ENCODE results near the gene PPP1R13L. TPM values are rescaled to one million over a fixed set of nuclear protein-coding genes. Genes with fewer than 3 reads are reported as not detected.

Gene PPP1R13L
- total RNA-seq, 1 donor from 2014 or later, result 0.93 TPM

DNA sequence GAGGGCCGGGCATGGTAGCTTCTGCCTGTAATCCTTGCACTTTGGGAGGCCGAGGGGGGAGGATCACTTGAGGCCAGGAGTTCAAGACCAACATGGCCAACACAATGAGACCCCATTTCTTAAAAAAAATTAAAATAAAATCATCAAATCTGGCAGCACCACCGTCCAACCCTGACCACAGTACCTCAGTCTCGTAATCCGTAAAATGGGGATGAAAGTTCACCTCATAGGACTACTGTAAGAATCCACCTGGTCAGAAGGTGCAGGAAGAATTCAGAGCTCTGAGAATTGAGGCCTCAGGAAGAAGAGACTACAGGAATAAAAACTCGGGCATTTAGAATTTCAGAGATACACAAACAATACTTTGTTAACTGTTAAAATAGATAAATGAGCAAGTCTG lies 3.1 kb downstream of the PPP1R13L start:
- no peak for DNase-seq
- Mint-ChIP-seq H3K36me3 (ENCODE audit: unreplicated experiment) (no peaks in the 10 kb centered on the region), H3K27ac (ENCODE audit: unreplicated experiment) (no peak overlapping the region), H3K27me3 (ENCODE audit: unreplicated experiment) (peaks cover 12% of the 10 kb centered on the region), H3K4me1 (ENCODE audit: low read depth, unreplicated experiment) (peaks cover 5% of the 10 kb centered on the region), H3K4me3 (ENCODE audit: unreplicated experiment) (no peak overlapping the region), H3K9me3 (ENCODE audit: unreplicated experiment) (no peaks in the 10 kb centered on the region)
- TF ChIP-seq, protein P1, sequence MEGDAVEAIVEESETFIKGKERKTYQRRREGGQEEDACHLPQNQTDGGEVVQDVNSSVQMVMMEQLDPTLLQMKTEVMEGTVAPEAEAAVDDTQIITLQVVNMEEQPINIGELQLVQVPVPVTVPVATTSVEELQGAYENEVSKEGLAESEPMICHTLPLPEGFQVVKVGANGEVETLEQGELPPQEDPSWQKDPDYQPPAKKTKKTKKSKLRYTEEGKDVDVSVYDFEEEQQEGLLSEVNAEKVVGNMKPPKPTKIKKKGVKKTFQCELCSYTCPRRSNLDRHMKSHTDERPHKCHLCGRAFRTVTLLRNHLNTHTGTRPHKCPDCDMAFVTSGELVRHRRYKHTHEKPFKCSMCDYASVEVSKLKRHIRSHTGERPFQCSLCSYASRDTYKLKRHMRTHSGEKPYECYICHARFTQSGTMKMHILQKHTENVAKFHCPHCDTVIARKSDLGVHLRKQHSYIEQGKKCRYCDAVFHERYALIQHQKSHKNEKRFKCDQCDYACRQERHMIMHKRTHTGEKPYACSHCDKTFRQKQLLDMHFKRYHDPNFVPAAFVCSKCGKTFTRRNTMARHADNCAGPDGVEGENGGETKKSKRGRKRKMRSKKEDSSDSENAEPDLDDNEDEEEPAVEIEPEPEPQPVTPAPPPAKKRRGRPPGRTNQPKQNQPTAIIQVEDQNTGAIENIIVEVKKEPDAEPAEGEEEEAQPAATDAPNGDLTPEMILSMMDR (IDR thresholded peaks at IDR 0.05; ENCODE audit: partially characterized antibody, unreplicated experiment), result no peak

DNA sequence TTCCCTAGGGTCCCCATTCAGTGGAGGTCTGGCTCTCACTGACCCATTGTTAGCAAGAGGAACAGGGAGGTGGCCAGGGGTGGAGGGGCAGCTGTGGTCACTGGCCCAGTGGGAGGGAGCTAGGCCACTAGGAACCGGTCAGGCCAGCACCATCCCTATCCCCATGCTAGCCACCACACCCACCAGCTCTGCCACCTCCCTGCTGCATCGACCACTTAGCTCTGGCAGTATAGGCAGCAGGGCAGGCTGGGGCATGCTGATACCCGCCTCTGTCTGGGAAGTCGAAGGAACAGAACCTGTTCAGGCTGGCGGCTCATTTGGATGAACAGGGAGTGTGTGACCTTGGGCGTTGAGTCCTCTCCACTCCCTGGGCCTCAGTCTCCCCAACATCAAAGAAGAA lies 4.7 kb downstream of the PPP1R13L start:
- H3K27me3 Mint-ChIP-seq (ENCODE audit: unreplicated experiment), result peaks cover 18% of the 10 kb centered on the region
- H3K4me1 Mint-ChIP-seq (ENCODE audit: low read depth, unreplicated experiment), result peaks cover 5% of the 10 kb centered on the region
- DNase-seq, result no peak
- H3K27ac Mint-ChIP-seq (ENCODE audit: unreplicated experiment), result no peak overlapping the region
- no peaks in the 10 kb centered on the region for H3K36me3 Mint-ChIP-seq (ENCODE audit: unreplicated experiment)
- TF ChIP-seq, protein P1 (IDR thresholded peaks at IDR 0.05; ENCODE audit: partially characterized antibody, unreplicated experiment), result no peak
- H3K9me3 Mint-ChIP-seq (ENCODE audit: unreplicated experiment), result no peaks in the 10 kb centered on the region
- H3K4me3 Mint-ChIP-seq (ENCODE audit: unreplicated experiment), result no peak overlapping the region

DNA sequence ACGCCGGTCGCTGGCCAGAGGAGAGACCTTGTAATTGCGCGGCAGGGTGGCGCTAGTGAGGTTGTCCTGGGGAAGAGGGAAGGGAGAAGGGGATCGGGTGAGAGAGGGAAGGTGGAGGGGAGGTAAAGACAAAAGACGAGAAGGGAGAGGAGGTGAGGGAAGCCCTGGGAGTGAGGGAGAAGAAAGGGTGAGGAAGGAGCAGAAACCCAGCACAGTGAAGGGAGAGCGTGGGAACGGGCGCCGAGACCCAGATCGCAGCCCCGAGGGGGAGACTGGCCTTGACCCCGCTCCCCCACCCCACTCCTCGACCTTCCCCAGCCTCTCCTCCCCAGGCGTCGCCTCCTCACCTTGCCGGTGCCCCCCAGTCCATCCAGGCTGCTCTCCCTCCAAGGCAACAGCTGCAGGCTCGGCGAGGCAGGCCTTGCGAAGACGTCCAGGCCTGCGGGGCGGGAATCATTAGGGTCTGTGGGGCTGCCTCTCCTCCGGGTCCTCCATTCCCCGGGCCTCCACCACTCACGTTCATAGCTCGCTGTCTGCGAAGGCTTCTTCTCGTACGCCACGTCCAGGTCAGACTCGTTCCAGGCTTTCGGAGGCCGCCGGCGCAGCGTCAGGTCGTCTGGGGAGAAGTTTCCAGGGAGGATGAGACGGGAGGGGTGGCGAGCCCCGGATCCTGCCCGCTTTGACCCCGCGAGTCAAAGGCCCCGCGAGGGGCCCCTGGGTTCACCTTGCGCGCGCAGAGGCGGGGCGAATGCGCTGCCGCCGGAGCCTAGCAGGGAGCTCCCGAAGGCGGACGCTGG lies 8.8 kb downstream of the PPP1R13L start:
- Mint-ChIP-seq H3K27ac (ENCODE audit: unreplicated experiment) (no peak overlapping the region), H3K36me3 (ENCODE audit: unreplicated experiment) (no peaks in the 10 kb centered on the region), H3K27me3 (ENCODE audit: unreplicated experiment) (peaks cover 14% of the 10 kb centered on the region), H3K4me3 (ENCODE audit: unreplicated experiment) (no peak overlapping the region), H3K4me1 (ENCODE audit: low read depth, unreplicated experiment) (peaks cover 3% of the 10 kb centered on the region), H3K9me3 (ENCODE audit: unreplicated experiment) (peaks cover 1% of the 10 kb centered on the region)
- TF ChIP-seq, protein P1 (IDR thresholded peaks at IDR 0.05; ENCODE audit: partially characterized antibody, unreplicated experiment), result no peak
- peak; percentile 75 for DNase-seq

DNA sequence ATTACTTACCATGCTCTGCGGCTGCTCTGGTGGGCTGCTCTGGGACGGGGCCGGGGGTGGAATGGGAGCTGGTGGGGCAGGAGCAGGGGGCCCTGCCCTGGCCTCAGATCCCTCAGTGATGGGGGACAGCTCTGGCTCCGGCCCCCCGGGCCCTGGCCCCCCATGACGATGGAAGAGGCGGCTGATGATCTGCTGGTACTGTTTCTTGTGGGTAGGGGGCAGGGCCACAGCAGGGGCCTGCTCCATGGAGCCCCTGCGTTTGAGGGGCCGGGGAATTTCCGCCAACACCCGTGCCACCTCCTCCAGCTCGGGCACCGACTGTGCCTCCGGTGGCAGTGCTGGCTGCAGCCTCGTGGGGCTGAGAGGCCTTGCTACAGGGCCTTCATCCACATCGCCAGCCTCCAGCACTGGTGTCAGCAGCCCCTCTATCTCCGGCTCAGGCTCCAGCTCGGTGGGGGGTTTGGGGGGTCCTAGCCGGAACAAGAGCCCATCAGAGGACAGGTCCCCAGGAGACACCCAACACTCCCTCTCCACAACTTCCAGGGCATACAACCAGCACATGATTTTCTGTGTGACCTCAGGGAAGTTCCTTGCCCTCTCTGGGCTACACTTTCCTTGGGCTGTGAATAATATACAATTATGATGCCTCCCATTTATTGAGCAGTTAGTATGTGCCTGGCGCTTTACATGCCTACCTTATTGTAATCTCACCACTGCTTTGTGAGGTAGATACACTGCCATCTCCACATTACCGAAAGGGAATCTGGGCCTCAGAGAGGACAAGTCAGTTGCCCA lies 12.8 kb downstream of the PPP1R13L start:
- DNase-seq, result no peak
- H3K4me3 Mint-ChIP-seq (ENCODE audit: unreplicated experiment), result no peak overlapping the region
- H3K36me3 Mint-ChIP-seq (ENCODE audit: unreplicated experiment), result no peaks in the 10 kb centered on the region
- no peaks in the 10 kb centered on the region for H3K4me1 Mint-ChIP-seq (ENCODE audit: low read depth, unreplicated experiment)
- peaks cover 5% of the 10 kb centered on the region for H3K27me3 Mint-ChIP-seq (ENCODE audit: unreplicated experiment)
- no peak overlapping the region for H3K27ac Mint-ChIP-seq (ENCODE audit: unreplicated experiment)
- TF ChIP-seq, protein P1 (IDR thresholded peaks at IDR 0.05; ENCODE audit: partially characterized antibody, unreplicated experiment), result no peak
- peaks cover 1% of the 10 kb centered on the region for H3K9me3 Mint-ChIP-seq (ENCODE audit: unreplicated experiment)

DNA sequence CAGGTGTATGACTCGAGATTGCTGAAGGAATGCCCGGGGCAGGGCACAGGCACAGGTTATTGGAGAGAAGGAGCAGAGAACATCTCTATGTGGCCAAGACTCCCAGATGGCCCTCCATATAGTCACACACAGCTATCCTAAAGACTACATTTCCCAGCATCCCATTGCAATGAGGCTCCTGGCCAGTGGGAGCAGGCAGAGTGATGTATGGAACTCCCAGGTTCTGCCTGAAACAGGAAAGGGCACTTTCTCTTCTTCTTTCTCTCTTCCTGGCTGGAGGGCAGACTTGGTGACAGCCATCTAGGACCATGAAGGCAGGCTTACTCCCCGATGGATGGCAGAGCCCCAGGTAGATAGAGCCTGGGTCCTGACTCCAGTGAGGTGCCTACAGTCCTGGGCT lies 13.5 kb downstream of the PPP1R13L start:
- no peak overlapping the region for H3K4me3 Mint-ChIP-seq (ENCODE audit: unreplicated experiment)
- H3K36me3 Mint-ChIP-seq (ENCODE audit: unreplicated experiment), result no peaks in the 10 kb centered on the region
- no peak for DNase-seq
- peaks cover under 1% of the 10 kb centered on the region for H3K4me1 Mint-ChIP-seq (ENCODE audit: low read depth, unreplicated experiment)
- H3K27ac Mint-ChIP-seq (ENCODE audit: unreplicated experiment), result no peak overlapping the region
- H3K9me3 Mint-ChIP-seq (ENCODE audit: unreplicated experiment), result peaks cover 1% of the 10 kb centered on the region
- peaks cover 6% of the 10 kb centered on the region for H3K27me3 Mint-ChIP-seq (ENCODE audit: unreplicated experiment)
- TF ChIP-seq, protein P1 (IDR thresholded peaks at IDR 0.05; ENCODE audit: partially characterized antibody, unreplicated experiment), result no peak

Data from glutamatergic neuron (in vitro differentiated cells).